NCI-H2171 (cell line): ENCODE measurements around the gene RILPL2.
"Not testable (repeated sequence)": the region's sequence is repeated elsewhere in the genome, so short reads cannot be mapped to it uniquely, and the experiment has no call there.

Experiments
- DNase-seq: peaks from one replicate; lab custom pipeline; 2025; lab: John Stamatoyannopoulos, UW

Gene RILPL2

DNA sequence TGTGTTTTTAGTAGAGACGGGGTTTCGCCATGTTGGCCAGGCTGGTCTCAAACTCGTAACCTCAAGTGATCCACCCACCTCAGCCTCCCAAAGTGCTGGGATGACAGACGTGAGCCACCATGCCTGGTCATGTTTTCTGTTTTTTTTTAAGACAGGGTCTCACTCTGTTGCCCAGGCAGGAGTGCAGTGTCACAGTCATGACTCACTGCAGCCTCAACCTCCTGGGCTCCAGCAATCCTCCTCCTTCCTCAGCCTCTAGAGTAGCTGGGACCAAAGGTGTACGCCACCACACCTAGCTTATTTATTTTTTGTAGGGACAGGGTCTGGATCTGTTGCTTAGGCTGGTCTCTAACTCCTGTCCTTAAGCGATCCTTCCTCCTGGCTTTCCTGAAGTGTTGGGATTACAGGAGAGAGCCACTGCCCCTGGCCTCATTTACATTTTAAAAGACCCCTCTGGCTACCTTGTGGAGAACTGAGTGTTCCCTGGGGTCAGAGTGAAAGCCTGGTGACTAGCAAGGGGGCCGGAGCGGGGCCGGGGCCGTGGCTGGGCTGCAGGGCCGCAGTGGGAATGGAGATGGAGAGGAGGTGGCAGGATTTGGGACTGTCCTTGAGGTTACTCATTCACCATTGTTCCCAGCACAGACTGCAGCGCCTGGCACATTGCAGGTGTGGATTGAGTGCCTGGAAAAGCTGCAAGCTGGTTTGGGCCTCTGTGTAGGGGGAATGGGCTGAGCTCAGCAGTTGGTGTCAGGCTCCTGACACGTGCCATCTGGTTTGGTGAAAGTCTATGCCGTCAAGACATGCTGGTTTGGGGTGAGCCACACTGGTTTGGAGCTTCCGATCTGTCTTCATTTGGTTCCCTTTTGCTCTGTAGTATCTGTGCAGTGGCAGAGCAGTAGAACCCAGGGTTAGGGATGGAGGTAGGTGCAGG lies 34.5 kb downstream of the RILPL2 start:
- DNase-seq, result no peak

DNA sequence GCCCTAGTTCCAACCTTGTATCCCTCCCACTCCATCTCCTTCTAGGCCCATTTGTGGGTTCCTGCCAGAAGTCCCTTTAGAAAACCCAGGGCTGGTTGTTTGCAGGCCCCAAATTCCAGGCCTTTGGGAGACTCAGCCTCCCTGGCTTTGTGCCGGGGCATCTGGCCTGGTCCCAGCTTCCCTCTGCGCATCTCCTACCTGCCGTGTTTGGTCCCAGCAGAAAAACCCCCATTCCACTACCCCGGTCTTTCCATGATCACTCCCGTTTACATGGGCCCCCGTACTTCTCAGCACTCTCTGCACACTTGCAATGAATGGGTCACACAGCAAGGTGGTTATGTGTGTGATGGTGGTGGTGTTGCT lies 37.2 kb downstream of the RILPL2 start:
- DNase-seq, result no peak

DNA sequence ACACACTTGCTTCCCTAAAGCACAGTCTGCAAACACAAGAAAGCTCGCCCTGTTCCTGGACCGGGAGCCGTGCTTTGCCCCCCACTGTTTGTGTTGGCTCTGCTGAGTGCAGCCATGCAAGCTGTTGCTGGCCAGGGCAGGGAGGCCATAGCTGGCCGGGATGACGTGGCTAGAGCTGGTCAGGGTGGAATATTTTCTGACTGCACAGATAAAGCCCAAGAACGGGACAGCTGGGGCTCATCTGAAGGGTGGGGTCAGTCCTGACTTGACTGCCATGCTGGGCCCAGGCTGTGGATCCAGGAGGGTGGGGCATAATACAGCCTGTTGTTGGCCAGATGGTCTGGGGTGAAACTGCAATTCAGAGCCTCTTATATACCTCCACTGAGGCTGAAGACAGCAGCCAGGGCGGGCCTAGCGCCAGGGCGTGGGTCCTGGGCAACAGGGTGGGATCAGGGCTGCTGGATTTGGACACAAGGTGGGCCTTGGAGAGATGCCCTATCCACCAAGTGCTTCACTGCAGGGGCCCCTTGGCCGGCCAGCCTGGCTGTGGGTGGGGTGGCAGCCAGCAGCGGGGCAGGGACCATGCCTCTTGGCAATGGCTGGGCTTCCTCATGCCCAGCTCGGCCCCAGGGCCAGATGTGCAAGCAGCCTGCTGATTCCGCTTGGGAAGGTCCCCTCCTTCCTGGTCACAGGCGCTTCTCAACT lies 37.8 kb downstream of the RILPL2 start:
- DNase-seq, result no peak

DNA sequence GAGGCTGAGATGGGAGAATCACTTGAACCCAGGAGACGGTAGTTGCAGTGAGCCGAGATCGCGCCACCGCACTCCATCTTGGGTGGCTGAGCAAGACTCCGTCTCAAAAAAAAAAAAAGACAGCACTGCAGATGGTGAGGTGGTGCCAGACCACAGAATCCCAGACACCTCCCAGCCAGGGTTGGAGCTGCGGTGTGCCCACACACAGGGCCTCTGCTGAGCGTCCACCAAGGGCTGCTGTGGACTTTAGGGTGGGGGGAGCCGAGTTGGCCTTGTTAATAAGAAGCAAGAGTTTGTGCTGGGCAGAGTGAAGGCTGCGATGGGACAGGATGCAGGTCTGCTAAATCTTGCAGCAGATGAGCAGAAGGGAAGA lies 38.3 kb downstream of the RILPL2 start:
- no peak for DNase-seq

DNA sequence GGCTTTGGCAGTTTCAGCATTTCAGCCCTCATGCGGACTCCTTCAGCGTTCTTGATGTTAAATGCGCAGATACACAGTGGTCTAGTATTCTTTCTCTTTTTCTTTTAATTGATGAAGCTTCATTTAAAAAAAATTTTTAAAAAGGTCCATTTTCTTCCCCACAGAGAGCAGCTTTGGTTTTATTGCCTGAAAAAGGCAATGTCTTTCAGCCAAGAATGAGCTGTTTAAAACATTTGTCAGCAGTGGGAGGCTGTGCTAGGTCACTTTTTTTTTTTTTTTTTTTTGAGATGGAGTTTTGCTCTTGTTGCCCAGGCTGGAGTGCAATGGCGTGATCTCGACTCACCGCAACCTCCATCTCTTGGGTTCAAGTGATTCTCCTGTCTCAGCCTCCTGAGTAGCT lies 39.1 kb downstream of the RILPL2 start:
- no peak for DNase-seq

DNA sequence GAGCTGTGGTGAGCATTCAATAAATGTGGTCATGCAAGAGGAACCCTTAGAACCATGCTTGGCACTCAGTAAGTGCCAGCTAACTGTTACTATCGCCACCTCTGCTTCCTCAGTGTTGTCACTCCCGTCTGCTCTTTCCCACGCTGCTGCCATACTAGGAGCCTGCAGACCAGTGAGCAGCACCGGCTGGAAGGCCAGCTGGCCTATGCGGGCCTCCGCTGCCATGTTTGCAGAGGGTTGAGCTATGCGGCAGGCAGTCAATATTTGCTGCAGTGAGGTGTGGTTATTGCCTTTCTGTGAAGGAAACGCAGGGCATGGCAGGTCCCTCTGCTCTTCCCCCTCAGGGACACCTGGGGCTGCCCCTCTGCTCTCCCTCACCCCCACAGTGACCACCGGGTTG lies 39.5 kb downstream of the RILPL2 start:
- DNase-seq, result no peak

DNA sequence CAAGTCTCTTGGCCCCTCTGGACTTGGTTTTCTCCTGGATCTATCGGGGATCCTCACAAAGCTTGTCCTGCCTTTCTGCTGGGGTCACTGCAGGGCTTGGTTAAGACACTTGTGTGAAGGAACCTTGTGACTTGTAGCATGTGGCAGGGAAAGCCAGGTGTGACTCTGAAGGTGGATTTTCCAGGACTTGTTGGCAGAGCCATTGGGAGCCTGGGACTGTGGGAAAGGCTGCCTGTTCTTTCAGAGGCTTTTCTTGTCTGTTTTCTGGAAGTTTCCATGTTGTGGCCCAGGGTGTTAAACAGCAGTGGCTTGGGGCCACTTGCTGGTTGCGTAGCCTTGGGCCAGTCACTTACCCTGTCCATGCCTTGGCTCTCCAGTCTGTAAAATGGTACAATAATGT lies 39.9 kb downstream of the RILPL2 start:
- no peak for DNase-seq

DNA sequence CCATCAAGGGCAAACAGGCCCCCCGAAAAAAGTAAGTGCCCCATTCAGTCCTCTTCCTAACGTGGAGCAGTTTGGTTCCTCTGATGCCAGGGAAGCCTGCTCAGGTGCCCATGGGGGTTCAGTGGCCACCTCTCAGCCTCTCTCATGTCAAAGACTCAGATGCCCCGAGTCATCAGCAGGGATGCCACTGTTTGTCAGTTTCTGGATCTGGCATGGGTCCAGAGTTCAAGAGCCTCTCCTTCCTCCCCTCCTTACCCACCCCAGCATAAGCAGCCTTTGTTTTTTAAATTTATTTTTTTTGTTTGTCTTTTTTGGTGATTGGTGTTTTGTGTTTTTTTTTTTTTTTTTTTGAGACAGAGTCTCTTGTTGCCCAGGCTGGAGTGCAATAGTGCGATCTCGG lies 41.2 kb downstream of the RILPL2 start:
- no peak for DNase-seq

DNA sequence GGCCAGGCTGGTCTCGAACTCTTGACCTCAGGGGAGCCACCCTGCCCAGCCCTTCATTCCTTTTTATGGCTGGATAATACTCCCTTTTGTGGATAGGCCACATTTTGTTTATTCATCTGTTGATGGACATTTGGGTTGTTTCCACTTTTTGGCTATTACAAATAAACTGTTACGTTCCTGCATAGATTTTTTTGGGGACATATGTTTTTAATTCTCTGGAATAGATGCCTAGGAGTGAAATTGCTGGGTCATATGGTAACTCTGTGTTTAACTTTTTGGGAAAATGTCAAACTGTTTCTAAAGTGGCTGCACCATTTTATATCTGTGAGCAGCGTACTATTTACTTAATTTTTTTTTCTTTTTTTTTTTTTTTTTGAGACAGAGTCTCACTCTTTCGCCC lies 42.7 kb downstream of the RILPL2 start:
- no peak for DNase-seq

DNA sequence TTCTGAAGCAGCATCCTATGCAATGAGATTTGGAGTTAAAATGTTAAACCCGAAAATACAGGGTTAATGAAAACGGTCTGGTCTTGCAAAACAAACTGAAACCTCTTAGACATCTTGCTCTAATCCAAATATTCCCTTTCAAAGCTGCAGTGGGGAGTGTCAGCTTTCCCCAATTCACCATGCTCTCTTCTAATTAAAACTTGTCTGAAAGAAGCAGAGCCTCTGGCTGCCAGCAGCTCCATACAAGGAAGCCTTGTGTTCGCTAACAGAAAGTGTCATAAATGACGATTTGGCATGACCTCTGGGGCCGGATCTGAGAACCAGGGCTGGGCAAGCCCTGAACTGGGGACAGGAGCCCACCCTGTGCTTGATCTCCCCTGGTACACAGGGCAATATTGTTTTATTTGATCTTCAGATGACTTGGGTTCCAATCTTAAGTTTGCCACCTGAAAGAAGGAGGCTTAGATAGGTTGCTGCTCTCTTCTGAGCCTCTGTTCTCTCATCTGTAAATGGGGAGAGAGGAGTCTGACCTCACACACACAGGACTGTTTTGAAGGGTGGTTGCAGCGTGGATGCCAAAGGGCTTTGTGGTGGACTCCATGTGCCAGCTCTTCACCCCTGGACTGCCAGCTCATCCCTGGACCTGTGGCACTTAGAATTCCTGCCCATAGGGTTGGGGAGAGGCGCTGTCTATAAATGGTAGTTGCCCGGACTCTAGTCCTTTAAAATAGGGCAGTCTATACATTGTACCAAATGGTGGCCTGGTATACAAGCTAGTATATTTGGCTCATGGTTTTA lies 44.7 kb downstream of the RILPL2 start:
- no peak for DNase-seq

DNA sequence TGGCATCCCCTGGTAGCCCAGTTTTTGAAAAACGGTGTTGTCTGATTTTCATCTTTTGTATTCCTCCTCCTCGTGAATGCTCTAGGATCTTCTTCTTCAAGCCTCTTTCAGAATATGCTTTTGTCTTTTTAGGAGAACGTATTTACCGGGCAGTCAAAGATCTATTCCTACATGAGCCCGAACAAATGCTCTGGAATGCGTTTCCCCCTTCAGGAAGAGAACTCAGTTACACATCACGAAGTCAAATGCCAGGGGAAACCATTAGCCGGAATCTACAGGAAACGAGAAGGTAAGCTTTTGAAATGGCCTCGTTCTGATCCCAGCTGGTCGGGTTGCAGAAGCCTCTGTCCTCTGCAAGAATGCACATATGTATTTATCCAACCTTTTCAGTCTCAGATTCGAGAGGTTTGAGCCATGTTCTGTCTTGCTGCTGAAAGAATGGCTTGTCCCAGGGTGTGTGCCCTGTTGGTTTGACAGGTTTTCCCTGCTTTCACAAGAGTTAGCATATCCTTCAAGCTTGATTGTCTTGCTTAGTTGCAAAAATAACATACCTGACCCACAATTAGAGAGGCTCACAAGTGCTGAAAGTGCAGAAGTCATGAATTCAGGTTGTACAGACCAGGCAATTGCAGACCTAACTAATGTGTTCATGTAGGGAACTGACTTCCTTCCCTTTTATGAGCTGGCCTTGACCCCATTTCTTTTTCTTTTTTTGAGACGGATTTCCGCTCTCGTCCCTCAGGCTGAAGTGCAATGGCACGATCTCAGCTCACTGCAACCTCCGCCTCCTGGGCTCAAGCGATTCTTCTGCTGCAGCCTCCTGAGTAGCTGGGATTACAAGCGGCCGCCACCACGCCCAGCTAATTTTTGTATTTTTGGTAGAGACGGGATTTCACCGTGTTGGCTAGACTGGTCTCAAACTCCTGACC lies 45.7 kb downstream of the RILPL2 start:
- no peak for DNase-seq

DNA sequence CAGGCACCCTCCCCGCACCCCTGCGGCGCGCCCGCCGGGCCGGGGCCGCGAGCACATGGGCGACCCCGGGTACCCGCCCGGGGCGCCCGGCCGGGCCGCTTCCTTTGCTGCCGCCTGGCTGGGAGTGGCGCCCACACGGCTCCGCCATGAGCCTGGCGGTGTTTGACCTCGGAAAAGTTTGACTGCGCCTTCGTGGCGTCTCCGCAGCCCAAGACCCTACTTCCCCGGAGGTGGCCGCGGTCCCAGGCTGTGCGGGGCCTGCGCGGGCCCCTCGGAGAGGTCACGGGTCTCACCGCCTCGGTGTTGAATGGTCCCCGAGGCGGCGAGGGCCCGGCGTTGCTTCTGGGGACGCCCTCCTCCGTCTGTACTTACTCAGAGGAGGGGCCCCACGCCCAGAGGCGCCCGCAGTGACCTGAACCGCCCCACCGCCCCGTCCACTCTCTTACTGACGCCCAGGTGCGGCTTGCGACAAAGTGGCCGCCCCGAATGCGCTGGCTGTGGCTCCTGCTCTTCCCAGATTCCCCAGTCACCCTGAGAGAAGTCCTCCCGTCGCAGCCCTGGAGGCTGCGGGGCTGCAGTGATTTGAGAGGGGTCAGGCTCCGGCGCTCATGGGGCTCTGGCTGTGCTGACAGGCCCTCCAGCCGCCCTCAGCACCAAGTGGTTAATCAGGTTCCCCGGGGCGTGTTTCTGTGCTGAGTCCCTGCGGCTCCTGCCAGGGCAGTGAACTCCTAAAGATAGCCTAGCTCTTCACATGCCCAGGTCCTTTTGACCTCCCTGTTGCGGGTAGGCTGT lies 46.7 kb downstream of the RILPL2 start:
- DNase-seq, result no peak

DNA sequence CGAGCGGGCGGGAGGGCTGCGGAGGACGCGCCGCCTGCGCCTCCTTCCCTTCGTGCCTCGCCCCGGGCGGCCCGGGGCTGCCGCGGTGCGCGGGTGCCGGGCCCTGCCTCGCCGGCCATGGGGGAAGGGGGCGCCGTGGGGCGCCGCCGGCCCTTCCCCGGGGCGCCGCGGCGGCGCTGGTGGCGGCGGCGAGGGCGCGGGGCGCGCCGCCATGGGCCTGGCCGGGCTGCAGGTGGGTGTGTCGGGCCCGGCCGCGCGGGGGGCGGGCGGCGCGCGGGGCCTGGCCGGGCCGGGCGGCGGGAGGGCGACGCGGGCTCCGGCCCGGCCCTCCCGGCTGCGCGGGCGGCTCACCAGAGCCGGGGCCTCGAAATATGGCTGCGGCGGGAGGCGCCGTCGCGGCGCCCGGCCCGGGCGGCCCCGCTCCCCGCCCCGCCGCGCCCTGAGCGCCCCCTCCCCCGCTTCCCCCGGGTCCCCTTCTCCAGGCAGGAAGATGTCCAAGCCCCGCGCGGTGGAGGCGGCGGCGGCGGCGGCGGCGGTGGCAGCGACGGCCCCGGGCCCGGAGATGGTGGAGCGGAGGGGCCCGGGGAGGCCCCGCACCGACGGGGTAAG lies 47.4 kb downstream of the RILPL2 start:
- no peak for DNase-seq

DNA sequence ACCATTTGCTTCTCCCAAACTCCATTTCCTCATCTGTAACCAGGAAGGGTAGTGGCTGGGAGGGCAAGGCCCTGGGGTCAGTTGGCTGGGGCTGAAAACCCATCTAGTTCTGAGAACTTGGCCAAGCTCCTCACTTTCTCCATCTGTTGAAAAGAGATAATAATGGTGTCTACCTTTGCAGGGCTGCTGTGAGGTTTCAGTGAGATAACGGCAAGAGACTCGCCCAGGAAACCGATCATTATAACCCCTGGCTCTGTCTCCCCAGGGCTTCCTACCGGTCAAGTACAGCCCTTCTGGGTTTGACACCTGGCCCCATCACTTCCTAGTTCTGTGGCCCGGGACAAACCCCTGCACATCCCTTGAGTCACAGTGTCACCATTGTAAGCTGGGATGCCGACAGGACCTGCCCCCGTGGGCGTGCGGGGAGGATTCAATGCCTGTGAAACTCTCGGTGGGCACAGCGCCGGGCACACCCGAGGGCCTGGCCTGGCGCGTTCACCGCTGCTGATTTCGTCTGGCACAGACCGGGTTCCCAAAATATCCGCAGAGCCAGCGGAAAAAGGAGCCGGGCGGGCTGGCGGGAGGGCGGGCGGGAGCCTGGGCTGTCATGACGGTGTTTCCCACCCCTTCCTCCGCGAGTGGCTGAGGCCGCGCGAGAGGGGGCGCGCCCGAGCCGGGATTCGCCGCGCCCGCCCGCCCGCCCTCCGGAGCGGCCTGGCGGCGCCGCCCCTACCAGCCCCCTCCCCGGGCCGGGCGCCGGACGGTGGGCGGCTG lies 48.1 kb downstream of the RILPL2 start:
- DNase-seq, result peak; percentile 58

DNA sequence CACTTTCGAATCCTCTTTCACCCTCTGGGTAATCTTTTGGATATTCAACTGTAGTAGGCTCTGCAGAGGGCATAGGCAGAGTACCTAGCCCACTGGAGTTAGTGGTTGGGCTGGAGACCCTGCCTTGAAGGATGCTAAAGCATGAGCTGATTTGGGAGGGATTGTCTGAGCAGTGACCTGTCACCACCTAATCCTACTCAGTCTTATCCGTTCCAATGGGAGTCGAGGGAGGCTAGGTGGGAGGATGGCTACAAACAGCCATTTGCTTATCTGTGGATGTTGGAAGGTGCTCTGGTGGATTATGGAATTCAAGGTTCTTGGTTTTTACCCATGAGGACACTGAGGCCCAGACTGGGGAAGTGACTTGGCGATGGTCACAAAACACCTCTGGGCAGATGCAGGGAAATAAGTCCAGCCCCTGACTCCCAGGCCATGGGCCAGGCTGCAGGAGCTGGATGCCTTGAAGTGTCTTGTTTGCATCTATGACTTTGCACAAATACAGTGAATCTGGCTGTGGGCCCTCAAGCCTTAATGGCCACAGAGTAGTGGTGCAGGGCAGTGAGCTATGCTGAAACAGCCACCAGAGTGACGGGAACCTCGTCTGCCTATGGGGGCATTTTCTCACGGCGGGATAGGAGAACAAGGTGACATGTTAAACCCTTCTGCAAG lies 48.8 kb downstream of the RILPL2 start:
- no peak for DNase-seq

DNA sequence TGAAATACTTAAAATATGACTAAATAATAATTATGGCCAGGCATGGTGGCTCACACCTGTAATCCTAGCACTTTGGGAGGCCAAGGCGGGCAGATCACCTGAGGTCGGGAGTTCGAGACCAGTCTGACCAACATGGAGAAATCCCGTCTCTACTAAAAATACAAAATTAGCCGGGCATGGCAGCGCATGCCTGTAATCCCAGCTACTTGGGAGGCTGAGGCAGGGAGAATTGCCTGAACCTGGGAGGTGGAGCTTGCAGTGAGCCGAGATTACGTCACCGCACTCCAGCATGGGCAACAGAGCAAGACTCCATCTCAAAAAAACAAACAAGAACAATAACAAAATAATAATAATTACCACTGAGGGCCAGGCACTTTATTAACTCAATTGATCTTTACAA lies 50.9 kb downstream of the RILPL2 start:
- not testable (repeated sequence) for DNase-seq

DNA sequence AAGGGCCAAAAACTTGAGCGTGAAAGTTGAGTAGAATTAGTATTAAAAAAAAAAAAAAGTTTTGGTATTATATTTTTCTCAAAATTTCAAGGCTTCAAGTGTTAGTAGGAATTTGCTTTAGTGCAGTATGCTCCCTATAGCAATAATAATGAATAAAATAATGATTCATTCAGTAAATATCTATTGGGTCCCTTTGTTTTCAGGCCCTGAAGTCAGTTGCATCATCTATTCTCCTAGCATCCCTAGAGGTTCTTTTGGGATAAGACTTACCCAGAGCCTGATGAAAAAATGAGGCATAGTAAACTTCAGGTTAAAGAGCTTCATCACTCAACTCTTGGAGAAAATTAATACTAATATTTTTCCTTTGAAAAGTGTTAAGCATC lies 51.5 kb downstream of the RILPL2 start:
- DNase-seq, result no peak

DNA sequence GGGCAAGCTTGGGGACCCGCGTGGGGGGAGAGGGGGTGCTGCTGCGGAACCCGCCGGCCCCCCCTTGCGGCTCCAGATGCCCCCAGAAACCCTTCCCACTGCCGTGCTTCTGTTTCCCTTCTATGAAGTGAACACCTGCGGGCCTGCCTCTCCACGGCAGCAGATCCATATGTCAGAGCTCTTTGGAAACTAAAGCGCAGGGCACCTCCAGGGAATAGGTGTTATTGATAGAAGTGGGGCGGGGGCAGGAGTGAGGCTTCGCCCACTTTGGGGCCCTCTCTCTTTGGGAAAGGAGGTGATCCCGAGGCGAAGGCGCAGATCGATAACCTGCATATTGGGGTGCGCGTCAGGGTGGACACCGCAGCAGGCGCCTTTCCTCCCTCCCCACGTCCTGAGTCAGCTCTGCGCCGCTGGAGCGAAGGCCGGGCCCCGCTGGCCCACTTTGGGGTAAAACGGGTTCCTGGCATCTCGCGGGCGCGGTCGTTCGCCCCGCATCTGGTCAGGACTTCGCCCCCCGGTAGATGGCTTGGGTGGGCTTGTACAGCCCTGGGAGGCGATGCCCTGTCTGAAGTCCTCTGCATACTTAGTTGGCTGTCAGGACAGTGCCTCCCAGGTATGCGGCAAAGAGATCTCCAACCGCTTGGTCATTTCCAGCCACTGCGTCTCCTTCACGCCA lies 52.0 kb downstream of the RILPL2 start:
- DNase-seq, result peak; percentile 72
